ENCODE results near the gene CBLN1. TPM values are rescaled to one million over a fixed set of nuclear protein-coding genes. Genes with fewer than 3 reads are reported as not detected.

The CBLN1 gene
- total RNA-seq: under 1 TPM in 2 of 4 donors, not detected in 2; 0.16 to 0.18 TPM

DNA sequence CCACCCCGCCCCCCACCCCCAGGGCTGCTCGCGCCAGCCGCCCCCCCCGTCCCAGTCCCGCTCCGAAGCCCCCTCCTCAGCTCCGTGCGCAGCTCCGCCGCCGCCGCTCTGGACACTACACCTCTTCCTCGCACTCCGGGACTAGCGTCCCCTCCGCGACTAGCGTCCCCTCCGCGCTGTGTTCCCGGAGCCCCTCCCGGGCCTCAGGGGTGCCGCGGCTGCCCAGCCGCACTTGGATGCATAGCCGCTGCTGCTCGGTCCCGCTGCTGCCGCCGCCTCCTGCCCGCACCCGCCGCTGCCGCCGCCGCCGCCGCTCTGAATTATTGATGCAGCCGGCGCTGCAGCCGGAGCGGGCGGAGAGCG, at the start of gene CBLN1:
Gene CBLN1 (minus strand): TSS at position 359 of the 363 bp plus-strand sequence. CDS start 373 bp downstream, outside the sequence.
- Histone ChIP-seq H3K27ac (peak within 1 kb of the TSS in 1 of 4 donors; percentile 72), H3K27me3 (peaks cover 73 to 83% (median 80%) of the 10 kb centered on the region in 3 donors)

GRCh38 chr16:49330562-49331201, 49.0 kb upstream of the CBLN1 start:
- H3K27me3 ChIP-seq: no peaks in the 10 kb centered on the region
- ATAC-seq: no peak
- in situ Hi-C loops (cut with MboI; ENCODE audit: low sequenced_read_pairs in 4 of 4): no loop called here
- no peaks in the 10 kb centered on the region for H3K9me3 ChIP-seq
- TF ChIP-seq CTCF (IDR thresholded peaks at IDR 0.05 in 4 of 5, conservative IDR thresholded peaks at IDR 0.05 in 1 of 5) (no peak), POLR2A (IDR thresholded peaks at IDR 0.05) (no peak)
- H3K4me1 ChIP-seq: no peaks in the 10 kb centered on the region
- no peak overlapping the region for H3K4me3 ChIP-seq
- no peak overlapping the region for H3K27ac ChIP-seq
- H3K36me3 ChIP-seq: no peaks in the 10 kb centered on the region
- intact Hi-C loops (cut with DNase I; ENCODE audit: low total_unique reads): no loop called here
- DNase-seq: no peak

More for the DNA sequence above, at the start of gene CBLN1:
- Histone ChIP-seq H3K4me3 (peak within 1 kb of the TSS; percentile 40 to 51 (median 43)), H3K36me3 (no peaks in the 10 kb centered on the region), H3K4me1 (peaks cover 14 to 26% of the 10 kb centered on the region in 2 donors), H3K9me3 (no peaks in the 10 kb centered on the region)
- TF ChIP-seq CTCF (IDR thresholded peaks at IDR 0.05 in 4 of 5, conservative IDR thresholded peaks at IDR 0.05 in 1 of 5): no peak
- TF ChIP-seq POLR2A (IDR thresholded peaks at IDR 0.05): no peak
- in situ Hi-C loops (cut with MboI; ENCODE audit: low sequenced_read_pairs in 4 of 4) (no loop called here), intact Hi-C loops (cut with DNase I; ENCODE audit: low total_unique reads) (no loop called here)
- ATAC-seq (no peak), DNase-seq (no peak)

DNA sequence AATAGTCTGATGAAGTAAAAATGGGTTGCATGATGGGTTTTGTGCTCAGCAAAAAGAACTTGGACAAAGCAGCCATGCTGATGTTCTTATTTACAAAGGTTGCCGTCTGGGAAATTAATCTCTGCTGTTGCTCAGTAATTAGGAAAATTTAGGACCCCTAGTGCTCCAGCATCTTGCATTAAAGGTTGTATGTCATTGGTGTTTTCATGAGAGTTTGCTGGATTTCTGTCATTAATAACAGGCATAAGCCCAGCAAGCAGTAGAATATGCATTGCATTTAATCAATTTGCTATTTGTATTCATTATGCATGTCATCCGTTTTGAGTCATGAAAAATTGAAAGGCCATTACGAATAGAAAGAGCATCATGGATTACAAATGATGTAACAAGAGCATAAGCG, 46.7 kb upstream of the CBLN1 start:
- Histone ChIP-seq H3K27ac (no peak overlapping the region), H3K36me3 (no peaks in the 10 kb centered on the region), H3K4me3 (no peak overlapping the region), H3K27me3 (no peaks in the 10 kb centered on the region), H3K9me3 (no peaks in the 10 kb centered on the region), H3K4me1 (no peaks in the 10 kb centered on the region)
- ATAC-seq (no peak), DNase-seq (no peak)
- intact Hi-C loops (cut with DNase I; ENCODE audit: low total_unique reads): no loop called here
- in situ Hi-C loops (cut with MboI; ENCODE audit: low sequenced_read_pairs in 4 of 4): no loop called here
- TF ChIP-seq CTCF (IDR thresholded peaks at IDR 0.05 in 4 of 5, conservative IDR thresholded peaks at IDR 0.05 in 1 of 5): no peak
- no peak for TF ChIP-seq POLR2A (IDR thresholded peaks at IDR 0.05)

- Histone ChIP-seq H3K4me3 (no peak overlapping the region), H3K36me3 (no peaks in the 10 kb centered on the region), H3K4me1 (no peaks in the 10 kb centered on the region), H3K27me3 (no peaks in the 10 kb centered on the region), H3K9me3 (no peaks in the 10 kb centered on the region), H3K27ac (no peak overlapping the region)
- DNase-seq (no peak), ATAC-seq (no peak)
- intact Hi-C loops (cut with DNase I; ENCODE audit: low total_unique reads) (no loop called here), in situ Hi-C loops (cut with MboI; ENCODE audit: low sequenced_read_pairs in 4 of 4) (no loop called here)
- TF ChIP-seq CTCF (IDR thresholded peaks at IDR 0.05 in 4 of 5, conservative IDR thresholded peaks at IDR 0.05 in 1 of 5) (no peak), POLR2A (IDR thresholded peaks at IDR 0.05) (no peak)
These were observed 45.8 kb upstream of the CBLN1 start for GRCh38 chr16:49327466-49327865.

DNA sequence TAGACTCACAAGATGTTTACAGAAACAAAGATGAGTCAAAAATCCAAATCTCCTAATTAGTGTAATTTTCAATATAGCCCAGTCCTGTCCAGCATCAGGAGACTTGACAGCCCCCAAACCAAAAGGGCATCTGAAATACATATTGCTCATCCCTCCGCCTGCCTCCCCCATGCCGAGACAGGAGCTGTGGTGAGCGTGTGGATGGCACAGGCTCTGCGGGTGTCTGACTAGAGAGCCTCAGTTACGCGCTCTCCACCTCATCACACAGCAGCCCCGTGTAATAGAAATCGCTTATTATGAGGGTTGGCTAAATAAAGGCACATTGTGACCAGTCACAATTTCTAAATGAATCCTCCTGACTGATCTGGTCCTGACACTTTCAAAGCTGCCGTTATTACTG, 43.1 kb upstream of the CBLN1 start:
- H3K4me3 ChIP-seq: no peak overlapping the region
- no peaks in the 10 kb centered on the region for H3K36me3 ChIP-seq
- ATAC-seq (no peak), DNase-seq (no peak)
- intact Hi-C loops (cut with DNase I; ENCODE audit: low total_unique reads) (no loop called here), in situ Hi-C loops (cut with MboI; ENCODE audit: low sequenced_read_pairs in 4 of 4) (no loop called here)
- H3K9me3 ChIP-seq: peaks cover 0 to 4% (median 0%) of the 10 kb centered on the region in 3 donors
- H3K4me1 ChIP-seq: no peaks in the 10 kb centered on the region
- no peak overlapping the region for H3K27ac ChIP-seq
- TF ChIP-seq POLR2A (IDR thresholded peaks at IDR 0.05) (no peak), CTCF (IDR thresholded peaks at IDR 0.05 in 4 of 5, conservative IDR thresholded peaks at IDR 0.05 in 1 of 5) (no peak)
- H3K27me3 ChIP-seq: no peaks in the 10 kb centered on the region
